ENCODE results near the gene LRP1.

DNA sequence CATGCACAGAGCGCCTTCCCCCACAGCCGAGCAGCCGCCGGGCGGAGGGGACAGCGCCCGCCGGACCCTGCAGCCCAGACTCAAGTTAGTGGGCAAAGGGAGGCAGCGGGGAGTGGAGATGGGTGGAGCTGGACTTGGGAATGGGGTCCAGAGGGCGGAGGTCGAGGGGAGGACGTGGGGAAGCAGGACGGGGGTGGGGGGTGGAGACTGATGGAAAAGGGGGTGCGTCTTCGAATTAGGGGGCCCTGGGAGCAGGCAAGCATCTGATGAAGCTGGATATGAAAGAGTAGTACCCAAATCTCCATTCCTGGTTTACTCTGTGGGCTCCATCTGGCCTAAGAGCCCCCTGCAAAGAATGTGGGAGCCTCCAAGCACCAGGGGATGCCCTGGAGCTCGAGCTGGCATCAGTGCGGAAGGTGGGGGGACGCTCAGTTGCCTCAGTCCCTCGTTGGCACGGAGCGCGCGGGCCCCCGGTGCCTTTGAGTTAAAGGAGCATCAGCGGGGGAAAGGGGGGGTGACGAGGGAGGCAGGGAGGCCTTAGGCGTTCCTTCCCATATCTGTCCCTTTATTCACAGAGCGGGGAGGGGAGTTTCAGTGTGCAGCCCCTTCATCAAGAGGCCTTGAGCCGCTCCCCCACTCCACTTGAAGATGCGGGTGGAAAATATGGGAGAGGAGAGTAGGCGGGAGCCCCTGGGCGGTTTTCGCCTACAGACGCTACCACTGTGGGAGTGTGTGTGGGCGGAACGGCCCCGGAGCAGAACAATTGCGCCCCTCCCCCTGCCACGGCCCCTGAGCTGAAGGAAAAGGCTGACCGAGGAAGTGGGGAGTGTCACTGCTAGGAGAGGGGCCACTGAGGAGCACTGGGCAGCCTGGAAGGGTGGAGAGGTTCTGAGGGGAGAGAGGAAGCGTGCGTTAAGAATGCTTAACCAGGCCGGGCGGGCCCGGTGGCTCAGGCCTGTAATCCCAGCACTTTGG lies 38.7 kb upstream of the LRP1 start:
- TF ChIP-seq, protein P1, sequence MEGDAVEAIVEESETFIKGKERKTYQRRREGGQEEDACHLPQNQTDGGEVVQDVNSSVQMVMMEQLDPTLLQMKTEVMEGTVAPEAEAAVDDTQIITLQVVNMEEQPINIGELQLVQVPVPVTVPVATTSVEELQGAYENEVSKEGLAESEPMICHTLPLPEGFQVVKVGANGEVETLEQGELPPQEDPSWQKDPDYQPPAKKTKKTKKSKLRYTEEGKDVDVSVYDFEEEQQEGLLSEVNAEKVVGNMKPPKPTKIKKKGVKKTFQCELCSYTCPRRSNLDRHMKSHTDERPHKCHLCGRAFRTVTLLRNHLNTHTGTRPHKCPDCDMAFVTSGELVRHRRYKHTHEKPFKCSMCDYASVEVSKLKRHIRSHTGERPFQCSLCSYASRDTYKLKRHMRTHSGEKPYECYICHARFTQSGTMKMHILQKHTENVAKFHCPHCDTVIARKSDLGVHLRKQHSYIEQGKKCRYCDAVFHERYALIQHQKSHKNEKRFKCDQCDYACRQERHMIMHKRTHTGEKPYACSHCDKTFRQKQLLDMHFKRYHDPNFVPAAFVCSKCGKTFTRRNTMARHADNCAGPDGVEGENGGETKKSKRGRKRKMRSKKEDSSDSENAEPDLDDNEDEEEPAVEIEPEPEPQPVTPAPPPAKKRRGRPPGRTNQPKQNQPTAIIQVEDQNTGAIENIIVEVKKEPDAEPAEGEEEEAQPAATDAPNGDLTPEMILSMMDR (IDR thresholded peaks at IDR 0.05; ENCODE audit: low read depth, low read length): no peak
- peak; percentile 13 for TF ChIP-seq POLR2A (IDR thresholded peaks at IDR 0.05; ENCODE audit: extremely low read depth, insufficient read length)
- 0 out of 2 replicates have a peak, but pooled peaks have one; percentile 2 for TF ChIP-seq MYC (IDR thresholded peaks at IDR 0.05; ENCODE audit: low read depth, low read length)
- TF ChIP-seq, protein P2, sequence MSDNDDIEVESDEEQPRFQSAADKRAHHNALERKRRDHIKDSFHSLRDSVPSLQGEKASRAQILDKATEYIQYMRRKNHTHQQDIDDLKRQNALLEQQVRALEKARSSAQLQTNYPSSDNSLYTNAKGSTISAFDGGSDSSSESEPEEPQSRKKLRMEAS (IDR thresholded peaks at IDR 0.05; ENCODE audit: low read depth, low read length): 0 out of 2 replicates have a peak, but pooled peaks have one; percentile 3
